IPS DF 4.7 (cell line): ENCODE measurements around the gene CPHXL.

Experiments
- DNase-seq: peaks from one replicate; pipeline ENCODE4 v3.0.0-alpha.2; 2013; ENCODE audit warnings: low spot score; ENCODE audit errors: extremely low read depth

Gene CPHXL

DNA sequence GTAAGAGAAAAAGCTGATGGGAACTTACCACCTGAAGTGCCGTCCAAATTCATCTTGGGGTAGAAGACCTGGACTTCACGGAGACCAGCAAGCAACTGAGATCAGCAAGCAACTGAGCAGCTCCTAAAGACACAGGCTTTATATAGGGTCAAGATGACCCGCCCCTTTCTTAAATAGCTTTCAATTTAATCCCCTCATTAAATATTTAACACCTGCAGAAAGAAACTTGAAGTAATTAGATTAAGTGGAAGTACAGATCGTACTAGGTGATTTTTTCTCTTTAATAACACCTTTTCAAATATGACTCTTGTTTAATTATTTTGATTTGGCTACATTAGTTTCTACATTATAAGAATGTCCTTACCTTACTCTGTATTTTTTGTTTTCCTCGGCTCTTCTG is at the start of gene CPHXL:
TSS of gene CPHXL (minus strand) at position 101 of the 400 bp plus-strand sequence. CDS start at position 53, 48 bp downstream.
- no peak for DNase-seq

DNA sequence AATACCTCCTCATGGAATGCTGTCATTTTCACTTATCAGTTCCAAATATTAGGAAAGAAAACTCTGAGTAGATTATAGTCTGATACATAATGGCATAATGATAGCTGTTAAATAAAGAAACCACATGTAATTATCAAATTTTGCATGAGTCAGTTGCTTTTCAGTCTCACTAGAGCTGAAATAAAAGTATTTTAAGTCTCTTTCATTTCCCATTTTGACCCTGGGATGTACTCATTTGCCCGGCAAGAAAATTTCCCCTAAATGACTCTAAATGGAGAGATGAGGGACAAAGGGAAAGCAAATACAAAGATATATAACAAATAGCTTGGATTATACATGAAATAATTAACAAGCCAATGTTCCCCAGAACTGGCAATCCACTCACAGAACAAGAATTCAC is 47.9 kb upstream of the CPHXL start:
- no peak for DNase-seq

DNA sequence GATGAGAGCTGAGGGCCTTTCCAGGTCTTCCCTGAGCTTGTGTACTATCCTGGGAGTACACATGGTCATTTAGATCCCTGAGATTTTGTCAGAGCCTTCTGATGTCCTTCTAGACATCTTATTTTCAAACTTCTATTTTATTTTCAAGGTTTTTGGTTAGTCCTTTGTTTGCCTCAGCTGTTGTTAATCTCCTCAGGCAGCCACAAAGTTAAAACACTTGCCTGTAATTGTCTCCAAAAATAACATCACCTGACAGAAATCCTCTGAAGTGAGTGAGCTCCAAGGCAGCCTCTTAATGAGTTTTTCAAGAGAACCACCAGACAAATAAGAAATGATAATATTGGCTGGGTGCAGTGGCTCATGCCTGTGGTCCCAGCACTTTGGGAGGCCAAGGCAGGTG is 43.8 kb upstream of the CPHXL start:
- DNase-seq: no peak

DNA sequence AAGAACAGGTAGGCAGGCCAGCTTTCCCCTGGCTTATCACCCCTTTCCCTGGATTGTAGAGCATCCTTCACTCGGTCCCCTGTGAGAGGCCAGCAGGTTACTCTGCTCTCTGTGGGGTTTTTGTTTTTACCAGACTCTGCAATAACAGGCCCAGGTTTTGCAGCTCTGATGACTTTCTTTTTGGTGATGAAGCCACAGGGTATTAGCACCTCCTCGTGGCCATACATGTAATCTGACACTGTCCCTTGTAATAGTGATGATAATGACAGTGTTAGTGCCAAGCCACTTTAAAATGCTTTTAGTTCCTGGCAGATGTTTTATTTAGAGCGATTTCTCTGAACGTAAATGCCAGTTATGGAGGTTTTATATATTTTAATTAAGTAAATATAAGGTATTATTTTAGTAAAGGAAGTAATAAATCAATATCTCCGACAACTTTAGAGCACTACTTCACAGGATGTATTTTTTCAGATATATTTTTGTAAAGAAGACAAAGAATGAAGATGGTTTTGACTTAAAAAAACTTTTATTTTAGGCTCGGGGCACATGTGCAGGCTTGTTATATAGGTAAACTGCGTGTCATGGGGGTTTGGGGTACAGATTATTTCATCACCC is 38.0 kb upstream of the CPHXL start:
- DNase-seq: peak; percentile 19

DNA sequence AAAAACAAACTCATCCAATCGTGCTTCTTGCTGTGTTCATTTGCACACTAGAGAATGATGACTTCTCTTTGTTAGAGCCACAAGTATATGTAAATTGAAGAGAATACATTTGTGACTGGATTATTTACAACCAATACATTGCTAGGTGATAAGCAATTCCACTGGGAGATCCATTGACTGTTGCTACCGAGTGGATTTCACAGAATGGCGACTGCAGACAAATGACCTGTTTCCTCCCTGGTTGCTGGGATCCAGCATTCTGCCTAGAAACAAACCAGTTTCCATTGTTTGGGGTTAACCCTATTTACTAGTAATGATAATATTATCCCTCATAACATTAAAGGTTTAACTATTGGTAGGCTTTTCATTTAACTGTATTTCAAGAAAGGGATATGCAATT is 36.9 kb upstream of the CPHXL start:
- no peak for DNase-seq

DNA sequence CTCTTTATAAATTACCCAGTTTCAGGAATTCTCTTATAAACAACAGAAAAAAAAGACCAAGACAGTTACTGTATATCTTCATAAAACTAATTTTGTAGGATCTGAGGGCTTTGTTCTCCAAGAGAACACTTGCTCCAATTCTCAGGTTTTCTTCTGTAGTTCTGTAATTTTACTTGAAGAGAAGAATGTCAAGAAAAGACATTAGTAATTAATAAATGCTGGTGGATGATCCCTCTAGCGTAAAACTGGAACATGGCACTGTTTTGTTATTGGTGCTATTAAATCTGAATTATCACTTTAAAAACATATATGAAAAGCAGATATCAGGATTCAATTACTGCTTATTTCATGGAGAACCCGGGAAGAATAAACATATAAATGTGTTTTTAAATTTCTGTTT is 36.5 kb upstream of the CPHXL start:
- no peak for DNase-seq

GRCh38 chr16:75761108-75761507 is 34.8 kb upstream of the CPHXL start:
- no peak for DNase-seq

- no peak for DNase-seq
Observed at GRCh38 chr16:75760018-75760519, 33.8 kb upstream of the CPHXL start.

DNA sequence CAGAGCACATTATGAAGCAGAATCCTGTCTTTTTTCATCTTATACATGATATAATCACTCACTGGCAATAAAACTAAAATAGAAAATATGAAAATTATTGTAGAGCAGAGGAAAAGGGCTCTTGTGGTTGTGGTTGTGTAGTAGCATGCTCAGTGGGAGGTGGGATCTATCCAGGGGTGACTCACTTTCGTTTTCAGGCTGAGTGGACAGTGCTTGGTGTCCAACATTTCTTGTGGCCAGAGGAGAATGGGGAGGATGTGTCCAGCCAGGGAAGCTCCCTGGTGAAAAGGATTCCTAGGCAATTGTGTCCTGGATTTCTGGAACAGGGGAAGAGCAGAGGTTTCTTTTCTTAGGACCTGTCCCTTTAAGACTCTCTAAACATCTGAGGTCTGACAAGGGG is 31.9 kb upstream of the CPHXL start:
- no peak for DNase-seq

GRCh38 chr16:75754141-75754540 is 27.9 kb upstream of the CPHXL start:
- DNase-seq: no peak

DNA sequence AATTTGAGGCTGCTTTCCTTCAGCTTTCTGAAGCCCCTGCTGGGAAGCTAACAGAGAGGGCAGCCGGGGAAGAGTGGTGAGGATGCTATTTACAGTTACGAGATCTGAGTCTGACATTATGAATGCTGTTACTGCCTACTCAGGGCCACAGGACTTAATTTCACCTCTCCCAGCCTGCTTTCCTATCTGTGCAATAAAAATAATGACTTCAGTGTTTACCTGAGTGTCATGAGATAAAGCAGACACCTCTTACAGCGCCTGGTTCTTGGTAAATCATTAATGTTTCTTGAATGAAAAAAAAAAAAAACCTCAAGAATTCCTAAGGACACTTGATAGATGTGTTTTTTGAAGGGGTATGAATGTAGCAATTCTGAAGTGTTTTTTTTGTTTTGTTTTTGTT is 24.2 kb upstream of the CPHXL start:
- DNase-seq: no peak

GRCh38 chr16:75746359-75746758 is 20.1 kb upstream of the CPHXL start:
- no peak for DNase-seq

GRCh38 chr16:75745823-75746222 is 19.5 kb upstream of the CPHXL start:
- no peak for DNase-seq

- DNase-seq: no peak
Observed at GRCh38 chr16:75745242-75745641, 19.0 kb upstream of the CPHXL start.

- DNase-seq: peak; percentile 1
Observed at GRCh38 chr16:75742424-75743047, 16.2 kb upstream of the CPHXL start.

GRCh38 chr16:75733305-75734211 is 7.3 kb upstream of the CPHXL start:
- DNase-seq: no peak

- DNase-seq: no peak
Observed at GRCh38 chr16:75732871-75733270, 6.6 kb upstream of the CPHXL start.

- DNase-seq: no peak
Observed at GRCh38 chr16:75727221-75727620, 931 bp upstream of the CPHXL start.

GRCh38 chr16:75718452-75718851 is 7.8 kb downstream of the CPHXL start:
- no peak for DNase-seq

DNA sequence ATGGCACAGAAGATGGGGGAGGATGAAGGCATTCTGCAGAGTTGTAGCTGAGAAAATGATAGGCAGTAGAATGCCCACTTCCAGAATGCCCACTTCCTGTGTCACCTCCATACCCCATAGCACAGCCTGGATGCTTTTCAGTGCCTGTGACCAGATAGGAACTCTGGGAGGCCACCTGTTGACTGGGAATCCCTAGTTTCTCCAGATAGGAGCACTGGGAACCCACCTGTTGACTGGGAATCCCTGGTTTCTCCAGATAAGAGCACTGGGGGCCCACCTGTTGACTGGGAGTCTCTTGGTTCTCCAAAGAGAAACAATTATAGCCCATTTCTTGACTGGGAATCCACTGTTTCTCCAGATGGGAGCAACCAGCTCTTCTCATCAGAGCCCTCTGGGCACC is 11.6 kb downstream of the CPHXL start:
- DNase-seq: no peak

- DNase-seq: no peak
Observed at GRCh38 chr16:75710344-75710743, 15.9 kb downstream of the CPHXL start.

- no peak for DNase-seq
Observed at GRCh38 chr16:75703306-75703705, 23.0 kb downstream of the CPHXL start.
